ENCODE data around the gene PSMB11. TPM values are rescaled to one million over a fixed set of nuclear protein-coding genes. Genes with fewer than 3 reads are reported as not detected.

Gene PSMB11
- total RNA-seq (not detected in 2 replicates), polyA plus RNA-seq (not detected in 2 replicates), polyA minus RNA-seq (not detected in 2 replicates)
- not detected for total RNA-seq (2013)

- H3K4me2 ChIP-seq (replicated peaks; ENCODE audit: low read depth, low read length, poor library complexity, severe bottlenecking), result no peak within 1 kb of the TSS
- H2AFZ ChIP-seq (ENCODE audit: insufficient read depth, low read depth, low read length, poor library complexity, severe bottlenecking), result no peak within 1 kb of the TSS
- TF ChIP-seq EZH2 (IDR thresholded peaks at IDR 0.05; ENCODE audit: borderline replicate concordance, insufficient read depth, low read depth, low read length, poor library complexity, severe bottlenecking) (no peak), CTCF (IDR thresholded peaks at IDR 0.05) (no peak)
- no peaks in the 10 kb centered on the region for H3K9me3 Mint-ChIP-seq (ENCODE audit: insufficient read depth)
- no peaks in the 10 kb centered on the region for H3K79me2 ChIP-seq (ENCODE audit: control insufficient read depth, insufficient read depth, low read length)
- no peaks in the 10 kb centered on the region for H3K27me3 Mint-ChIP-seq
- no peak within 1 kb of the TSS for H3K9ac ChIP-seq (ENCODE audit: low read length)
- no peak within 1 kb of the TSS for H3K4me3 Mint-ChIP-seq
- DNase-seq (no peak), ATAC-seq (ENCODE audit: low read depth) (no peak)
- ChIA-PET CTCF (interaction anchor here (0.7 to 0.9 kb wide), 2 partner anchors 48 to 56 kb away, joined by 3 to 4 read pairs; no protein-coding TSS in a partner anchor), POLR2A (no interaction called here)
- intact Hi-C loops (cut with micrococcal nuclease), result no loop called here
- H3K27ac ChIP-seq (ENCODE audit: low read length in 2 of 2), result no peak within 1 kb of the TSS
- H3K4me1 Mint-ChIP-seq, result no peaks in the 10 kb centered on the region
- peaks cover 0 to 4% (median 0%) of the 10 kb centered on the region in 4 experiments for H3K27me3 ChIP-seq (replicated peaks in 1 of 4; ENCODE audit: control extremely low read depth in 1 of 4, control insufficient read depth in 3 of 4, insufficient read depth in 4 of 4, low read length in 3 of 4)
- H3K9me3 ChIP-seq (ENCODE audit: control extremely low read depth in 1 of 3, control insufficient read depth in 2 of 3, insufficient read depth in 1 of 3, low read length in 2 of 3), result no peaks in the 10 kb centered on the region
- H3K4me3 ChIP-seq (ENCODE audit: control extremely low read depth in 1 of 5, extremely low read depth in 1 of 5, insufficient read depth in 1 of 5, low read depth in 2 of 5, low read length in 4 of 5), result no peak within 1 kb of the TSS
- no peaks in the 10 kb centered on the region for H4K20me1 ChIP-seq (ENCODE audit: control insufficient read depth, insufficient read depth, low read length, poor library complexity, severe bottlenecking)
- WGBS (ENCODE audit: insufficient coverage), result 95% methylated on average over 36 of the region's 36 CpGs
- H3K27ac Mint-ChIP-seq, result no peak within 1 kb of the TSS
- no peaks in the 10 kb centered on the region for H3K36me3 ChIP-seq (replicated peaks in 1 of 2; ENCODE audit: control extremely low read depth in 1 of 2, control insufficient read depth in 1 of 2, extremely low read depth in 1 of 2, insufficient read depth in 2 of 2, low read length in 1 of 2)
- no peaks in the 10 kb centered on the region for H3K4me1 ChIP-seq (ENCODE audit: control insufficient read depth in 2 of 2, insufficient read depth in 2 of 2, low read length in 2 of 2)
Measured at GRCh38 chr14:23042162-23042965, at the start of gene PSMB11. TSS of gene PSMB11 (plus strand) at chr14:23042212. CDS start at chr14:23042226, 14 bp downstream.

GRCh38 chr14:22993517-22993916 lies 48.5 kb upstream of the PSMB11 start:
- no peak overlapping the region for H3K27ac ChIP-seq (ENCODE audit: low read length in 2 of 2)
- no peaks in the 10 kb centered on the region for H3K4me1 ChIP-seq (ENCODE audit: control insufficient read depth in 2 of 2, insufficient read depth in 2 of 2, low read length in 2 of 2)
- ATAC-seq (ENCODE audit: low read depth) (no peak), DNase-seq (no peak)
- no peaks in the 10 kb centered on the region for H3K9me3 ChIP-seq (ENCODE audit: control extremely low read depth in 1 of 3, control insufficient read depth in 2 of 3, insufficient read depth in 1 of 3, low read length in 2 of 3)
- H2AFZ ChIP-seq (ENCODE audit: insufficient read depth, low read depth, low read length, poor library complexity, severe bottlenecking), result no peak overlapping the region
- Mint-ChIP-seq H3K4me3 (no peak overlapping the region), H3K4me1 (peaks cover 2% of the 10 kb centered on the region), H3K27ac (no peak overlapping the region), H3K27me3 (no peaks in the 10 kb centered on the region), H3K9me3 (ENCODE audit: insufficient read depth) (no peaks in the 10 kb centered on the region)
- ChIA-PET POLR2A (no interaction called here), CTCF (interaction anchor here (0.6 to 36.3 kb wide), 9 partner anchors 9 to 437 kb away, joined by 3 to 1134 read pairs (median 4); partner anchors contain the start of genes AJUBA and CDH24)
- H4K20me1 ChIP-seq (ENCODE audit: control insufficient read depth, insufficient read depth, low read length, poor library complexity, severe bottlenecking), result no peaks in the 10 kb centered on the region
- H3K4me2 ChIP-seq (replicated peaks; ENCODE audit: low read depth, low read length, poor library complexity, severe bottlenecking), result no peak overlapping the region
- TF ChIP-seq EZH2 (IDR thresholded peaks at IDR 0.05; ENCODE audit: borderline replicate concordance, insufficient read depth, low read depth, low read length, poor library complexity, severe bottlenecking), result no peak
- no peak overlapping the region for H3K4me3 ChIP-seq (ENCODE audit: control extremely low read depth in 1 of 5, extremely low read depth in 1 of 5, insufficient read depth in 1 of 5, low read depth in 2 of 5, low read length in 4 of 5)
- no peaks in the 10 kb centered on the region for H3K79me2 ChIP-seq (ENCODE audit: control insufficient read depth, insufficient read depth, low read length)
- peaks cover 0 to 23% of the 10 kb centered on the region in 2 experiments for H3K36me3 ChIP-seq (replicated peaks in 1 of 2; ENCODE audit: control extremely low read depth in 1 of 2, control insufficient read depth in 1 of 2, extremely low read depth in 1 of 2, insufficient read depth in 2 of 2, low read length in 1 of 2)
- H3K27me3 ChIP-seq (replicated peaks in 1 of 4; ENCODE audit: control extremely low read depth in 1 of 4, control insufficient read depth in 3 of 4, insufficient read depth in 4 of 4, low read length in 3 of 4), result no peaks in the 10 kb centered on the region
- intact Hi-C loops (cut with micrococcal nuclease), result no loop called here
- H3K9ac ChIP-seq (ENCODE audit: low read length), result no peak overlapping the region
